Natural killer cell (primary cell): Measurements from ENCODE around the gene ERGIC3. TPM values are rescaled to one million over a fixed set of nuclear protein-coding genes. Genes with fewer than 3 reads are reported as not detected.

ENCODE experiments used
- ATAC-seq, 3 donors: fragments of 150-1000 bp in 2 of 3; fragments of 200-7000 bp in 1 of 3; cut with Tn5 transposase; 1 replicate in 1 of 3; 2 replicates in 2 of 3; pipeline ENCODE4 v1.10.0; 2021; ENCODE audit warnings: mild to moderate bottlenecking in 2 of 3, moderate library complexity in 2 of 3
- DNase-seq, 2 donors: peaks; one replicate each; pipeline versions ENCODE4 v3.0.0 to v3.0.0-alpha.2; 2013 to 2021; ENCODE audit warnings: mixed read lengths in 1 of 2
- H3K27ac ChIP-seq: one replicate; pipeline ENCODE4 v1.5.1; 2013; ENCODE audit warnings: mild to moderate bottlenecking, low read length
- H3K27me3 ChIP-seq: one replicate; pipeline ENCODE4 v1.6.1; 2013; ENCODE audit warnings: low read length; ENCODE audit not compliant: control insufficient read depth, insufficient read depth
- H3K36me3 ChIP-seq: one replicate; pipeline ENCODE4 v1.6.1; 2013; ENCODE audit warnings: low read length; ENCODE audit not compliant: control insufficient read depth, insufficient read depth
- H3K4me1 ChIP-seq: one replicate; pipeline ENCODE4 v1.6.1; 2013; ENCODE audit warnings: low read length; ENCODE audit not compliant: control insufficient read depth, insufficient read depth
- H3K4me3 ChIP-seq: one replicate; pipeline ENCODE4 v1.5.1; 2013; ENCODE audit warnings: low read length
- H3K9me3 ChIP-seq: one replicate; pipeline ENCODE4 v1.6.1; 2013; ENCODE audit warnings: low read length; ENCODE audit not compliant: control insufficient read depth, insufficient read depth
- H3K27ac Mint-ChIP-seq, 2 donors: one replicate each; pipeline ENCODE4 v1.8.0; 2022; ENCODE audit warnings: mild to moderate bottlenecking in 2 of 2, mixed read lengths in 2 of 2, moderate library complexity in 1 of 2
- H3K27me3 Mint-ChIP-seq, 2 donors: one replicate each; pipeline ENCODE4 v1.8.0; 2022; ENCODE audit warnings: low read depth in 2 of 2, mixed read lengths in 2 of 2
- H3K36me3 Mint-ChIP-seq: one replicate; pipeline ENCODE4 v1.8.0; 2022; ENCODE audit warnings: mixed read lengths
- H3K4me1 Mint-ChIP-seq, 2 donors: one replicate each; pipeline ENCODE4 v1.8.0; 2022; ENCODE audit warnings: mixed read lengths in 2 of 2
- H3K4me3 Mint-ChIP-seq: one replicate; pipeline ENCODE4 v1.8.0; 2022; ENCODE audit warnings: mild to moderate bottlenecking, moderate library complexity, mixed read lengths
- H3K9me3 Mint-ChIP-seq, 2 donors: one replicate each; pipeline ENCODE4 v1.8.0; 2022; ENCODE audit warnings: mixed read lengths in 2 of 2
- WGBS: methylation state at CpG from one replicate; pipeline ENCODE4 v1.1.7; 2013; ENCODE audit warnings: missing lambda C conversion rate; ENCODE audit not compliant: insufficient coverage; 5-methylcytosine and 5-hydroxymethylcytosine counted together
- intact Hi-C: fragments of 100-400 bp; cut with micrococcal nuclease; formaldehyde crosslinking; loops from one replicate; pipeline ENCODE4 v1.14.2; 2022
- total RNA-seq, 4 donors: library from RNA; stranded (reverse); fragments of 120-200 nt in 1 of 4; gene quantifications; one replicate each; pipeline versions ENCODE4 v1.2.3 to v1.2.4, GENCODE V29; 2013 to 2022
- TF ChIP-seq, protein P1 (sequence below): fragments of 200-600 bp; IDR thresholded peaks from one replicate; pipeline ENCODE4 v1.8.0; 2022; ENCODE audit warnings: antibody characterized with exemption

ERGIC3 gene
- total RNA-seq, 3 donors from 2014 or later (not counting 1 experiment from before 2014, with no cell fraction given), result 128 to 130 (median 129) TPM

DNA sequence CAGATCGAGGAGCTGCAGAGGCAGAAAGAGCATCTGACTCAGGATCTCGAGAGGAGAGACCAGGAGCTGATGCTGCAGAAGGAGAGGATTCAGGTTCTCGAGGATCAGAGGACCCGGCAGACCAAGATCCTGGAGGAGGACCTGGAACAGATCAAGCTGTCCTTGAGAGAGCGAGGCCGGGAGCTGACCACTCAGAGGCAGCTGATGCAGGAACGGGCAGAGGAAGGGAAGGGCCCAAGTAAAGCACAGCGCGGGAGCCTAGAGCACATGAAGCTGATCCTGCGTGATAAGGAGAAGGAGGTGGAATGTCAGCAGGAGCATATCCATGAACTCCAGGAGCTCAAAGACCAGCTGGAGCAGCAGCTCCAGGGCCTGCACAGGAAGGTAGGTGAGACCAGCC is 38.6 kb upstream of the ERGIC3 start:
- ATAC-seq (no peak), DNase-seq (no peak)
- Mint-ChIP-seq H3K4me3 (peak overlapping the region; percentile 28), H3K36me3 (peaks cover 36% of the 10 kb centered on the region), H3K27me3 (no peaks in the 10 kb centered on the region), H3K9me3 (no peaks in the 10 kb centered on the region), H3K4me1 (peaks cover 66% of the 10 kb centered on the region in 2 donors), H3K27ac (peak overlapping the region; percentile 71 to 74)
- 98% methylated on average over 10 of the region's 10 CpGs for WGBS
- Histone ChIP-seq H3K27me3 (no peaks in the 10 kb centered on the region), H3K36me3 (peaks cover 93% of the 10 kb centered on the region), H3K9me3 (no peaks in the 10 kb centered on the region), H3K4me3 (no peak overlapping the region), H3K4me1 (peaks cover 21% of the 10 kb centered on the region), H3K27ac (no peak overlapping the region)
- TF ChIP-seq, protein P1, sequence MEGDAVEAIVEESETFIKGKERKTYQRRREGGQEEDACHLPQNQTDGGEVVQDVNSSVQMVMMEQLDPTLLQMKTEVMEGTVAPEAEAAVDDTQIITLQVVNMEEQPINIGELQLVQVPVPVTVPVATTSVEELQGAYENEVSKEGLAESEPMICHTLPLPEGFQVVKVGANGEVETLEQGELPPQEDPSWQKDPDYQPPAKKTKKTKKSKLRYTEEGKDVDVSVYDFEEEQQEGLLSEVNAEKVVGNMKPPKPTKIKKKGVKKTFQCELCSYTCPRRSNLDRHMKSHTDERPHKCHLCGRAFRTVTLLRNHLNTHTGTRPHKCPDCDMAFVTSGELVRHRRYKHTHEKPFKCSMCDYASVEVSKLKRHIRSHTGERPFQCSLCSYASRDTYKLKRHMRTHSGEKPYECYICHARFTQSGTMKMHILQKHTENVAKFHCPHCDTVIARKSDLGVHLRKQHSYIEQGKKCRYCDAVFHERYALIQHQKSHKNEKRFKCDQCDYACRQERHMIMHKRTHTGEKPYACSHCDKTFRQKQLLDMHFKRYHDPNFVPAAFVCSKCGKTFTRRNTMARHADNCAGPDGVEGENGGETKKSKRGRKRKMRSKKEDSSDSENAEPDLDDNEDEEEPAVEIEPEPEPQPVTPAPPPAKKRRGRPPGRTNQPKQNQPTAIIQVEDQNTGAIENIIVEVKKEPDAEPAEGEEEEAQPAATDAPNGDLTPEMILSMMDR, result no peak
- intact Hi-C loops, result no loop called here

DNA sequence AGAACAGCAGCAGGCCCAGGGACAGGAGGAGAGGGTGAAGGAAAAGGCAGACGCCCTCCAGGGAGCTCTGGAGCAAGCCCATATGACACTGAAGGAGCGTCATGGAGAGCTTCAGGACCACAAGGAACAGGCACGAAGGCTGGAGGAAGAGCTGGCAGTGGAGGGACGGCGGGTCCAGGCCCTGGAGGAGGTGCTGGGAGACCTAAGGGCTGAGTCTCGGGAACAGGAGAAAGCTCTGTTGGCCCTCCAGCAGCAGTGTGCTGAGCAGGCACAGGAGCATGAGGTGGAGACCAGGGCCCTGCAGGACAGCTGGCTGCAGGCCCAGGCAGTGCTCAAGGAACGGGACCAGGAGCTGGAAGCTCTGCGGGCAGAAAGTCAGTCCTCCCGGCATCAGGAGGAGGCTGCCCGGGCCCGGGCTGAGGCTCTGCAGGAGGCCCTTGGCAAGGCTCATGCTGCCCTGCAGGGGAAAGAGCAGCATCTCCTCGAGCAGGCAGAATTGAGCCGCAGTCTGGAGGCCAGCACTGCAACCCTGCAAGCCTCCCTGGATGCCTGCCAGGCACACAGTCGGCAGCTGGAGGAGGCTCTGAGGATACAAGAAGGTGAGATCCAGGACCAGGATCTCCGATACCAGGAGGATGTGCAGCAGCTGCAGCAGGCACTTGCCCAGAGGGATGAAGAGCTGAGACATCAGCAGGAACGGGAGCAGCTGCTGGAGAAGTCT is 37.9 kb upstream of the ERGIC3 start:
- Histone ChIP-seq H3K4me3 (no peak overlapping the region), H3K27me3 (no peaks in the 10 kb centered on the region), H3K36me3 (peaks cover 93% of the 10 kb centered on the region), H3K4me1 (peaks cover 21% of the 10 kb centered on the region), H3K27ac (no peak overlapping the region), H3K9me3 (no peaks in the 10 kb centered on the region)
- DNase-seq (no peak), ATAC-seq (no peak)
- Mint-ChIP-seq H3K27ac (peak overlapping the region; percentile 71 to 74), H3K36me3 (peaks cover 36% of the 10 kb centered on the region), H3K9me3 (no peaks in the 10 kb centered on the region), H3K4me3 (no peak overlapping the region), H3K27me3 (no peaks in the 10 kb centered on the region), H3K4me1 (peaks cover 66% of the 10 kb centered on the region in 2 donors)
- WGBS, result 96% methylated on average over 16 of the region's 16 CpGs
- intact Hi-C loops, result no loop called here
- TF ChIP-seq, protein P1, result no peak

DNA sequence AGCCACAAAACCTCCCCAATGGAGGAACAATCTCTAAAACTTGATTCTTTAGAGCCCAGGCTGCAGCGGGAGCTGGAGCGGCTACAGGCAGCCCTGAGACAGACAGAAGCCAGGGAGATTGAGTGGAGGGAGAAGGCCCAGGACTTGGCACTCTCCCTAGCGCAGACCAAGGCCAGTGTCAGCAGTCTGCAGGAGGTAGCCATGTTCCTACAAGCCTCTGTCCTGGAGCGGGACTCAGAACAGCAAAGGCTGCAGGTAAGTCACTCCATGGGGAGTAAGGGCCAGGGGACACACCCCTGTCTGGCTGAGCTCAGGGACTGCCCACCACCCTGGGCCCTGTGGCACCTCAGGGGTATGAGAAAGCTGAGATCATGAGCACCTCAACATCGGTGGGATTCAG is 37.1 kb upstream of the ERGIC3 start:
- no peak for DNase-seq
- peaks cover 60% of the 10 kb centered on the region in 2 donors for H3K4me1 Mint-ChIP-seq
- no peak overlapping the region for H3K27ac ChIP-seq
- peak overlapping the region; percentile 30 to 74 for H3K27ac Mint-ChIP-seq
- ATAC-seq, result no peak
- H3K36me3 ChIP-seq, result peaks cover 93% of the 10 kb centered on the region
- H3K4me3 ChIP-seq, result no peak overlapping the region
- TF ChIP-seq, protein P1, result no peak
- no peaks in the 10 kb centered on the region for H3K9me3 Mint-ChIP-seq
- H3K9me3 ChIP-seq, result no peaks in the 10 kb centered on the region
- H3K4me1 ChIP-seq, result peaks cover 21% of the 10 kb centered on the region
- no peaks in the 10 kb centered on the region for H3K27me3 Mint-ChIP-seq
- peaks cover 29% of the 10 kb centered on the region for H3K36me3 Mint-ChIP-seq
- H3K27me3 ChIP-seq, result no peaks in the 10 kb centered on the region
- WGBS, result 100% methylated on average over 5 of the region's 5 CpGs
- no peak overlapping the region for H3K4me3 Mint-ChIP-seq
- intact Hi-C loops, result no loop called here

DNA sequence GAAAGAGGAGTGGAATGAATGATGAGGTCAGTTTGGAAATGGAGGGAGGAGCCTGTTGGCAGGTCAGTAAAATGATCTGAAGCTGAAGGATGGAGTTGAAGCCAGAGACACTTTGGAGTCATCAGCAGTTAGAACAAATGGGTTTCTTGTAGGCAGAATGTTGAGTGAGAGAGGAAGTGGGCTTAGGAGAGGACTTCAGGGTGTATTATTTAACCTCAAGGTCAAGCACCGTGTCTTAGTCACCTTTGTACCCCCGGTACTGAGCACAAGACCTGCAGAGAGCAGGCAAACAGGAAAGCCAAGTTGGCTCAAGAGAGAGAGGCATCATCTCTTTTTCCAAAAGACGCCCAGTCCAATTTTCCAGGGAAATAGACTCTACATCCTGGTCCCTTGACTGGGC is 35.7 kb upstream of the ERGIC3 start:
- H3K27ac Mint-ChIP-seq, result peak overlapping the region; percentile 30 to 74
- H3K36me3 ChIP-seq, result peaks cover 90% of the 10 kb centered on the region
- peaks cover 51 to 55% of the 10 kb centered on the region in 2 donors for H3K4me1 Mint-ChIP-seq
- no peak overlapping the region for H3K27ac ChIP-seq
- WGBS, result 62% methylated on average over 3 of the region's 3 CpGs
- H3K36me3 Mint-ChIP-seq, result peaks cover 20% of the 10 kb centered on the region
- no peaks in the 10 kb centered on the region for H3K9me3 ChIP-seq
- DNase-seq, result no peak
- H3K4me3 ChIP-seq, result no peak overlapping the region
- peaks cover 21% of the 10 kb centered on the region for H3K4me1 ChIP-seq
- no peak overlapping the region for H3K4me3 Mint-ChIP-seq
- TF ChIP-seq, protein P1, result no peak
- no peaks in the 10 kb centered on the region for H3K27me3 Mint-ChIP-seq
- ATAC-seq, result no peak
- no peaks in the 10 kb centered on the region for H3K27me3 ChIP-seq
- no peaks in the 10 kb centered on the region for H3K9me3 Mint-ChIP-seq
- intact Hi-C loops, result no loop called here
